Fibroblast of lung (primary cell): ENCODE measurements around the gene PRCC. TPM values are rescaled to one million over a fixed set of nuclear protein-coding genes. Genes with fewer than 3 reads are reported as not detected.

Experiments
- DNase-seq, 2 donors: peaks; one replicate each; pipeline versions ENCODE4 v3.0.0 to v3.0.0-alpha.2; 2010; ENCODE audit warnings: low read depth in 2 of 2
- H2AFZ ChIP-seq: 2 replicates; pipeline ENCODE4 v1.5.1; 2012; ENCODE audit warnings: low read length, control low read depth, inconsistent platforms
- H3K27ac ChIP-seq: 2 replicates; pipeline ENCODE4 v1.5.1; 2011; ENCODE audit warnings: low read length, control low read depth; ENCODE audit not compliant: insufficient read depth
- H3K27me3 ChIP-seq: 2 replicates; pipeline ENCODE4 v1.5.1; 2011; ENCODE audit warnings: mild to moderate bottlenecking, low read length; ENCODE audit not compliant: control insufficient read depth, insufficient read depth
- H3K36me3 ChIP-seq: 2 replicates; pipeline ENCODE4 v1.5.1; 2011; ENCODE audit warnings: low read length; ENCODE audit not compliant: control insufficient read depth, insufficient read depth
- H3K4me1 ChIP-seq: 2 replicates; pipeline ENCODE4 v1.5.1; 2011; ENCODE audit warnings: low read length; ENCODE audit not compliant: control insufficient read depth, insufficient read depth; ENCODE audit errors: extremely low read depth
- H3K4me2 ChIP-seq: 2 replicates; pipeline ENCODE4 v1.5.1; 2011; ENCODE audit warnings: low read length, control low read depth; ENCODE audit not compliant: insufficient read depth; ENCODE audit errors: extremely low read depth
- H3K4me3 ChIP-seq, 4 experiments: fragments of 200-600 bp in 1 of 4; sonication (generic) in 1 of 4; replicated peaks in 1 of 4; 2 replicates each; pipeline ENCODE4 v1.5.1; 2011 to 2016; ENCODE audit warnings: low read length in 4 of 4, low read depth in 3 of 4, mild to moderate bottlenecking in 3 of 4, control low read depth in 2 of 4, inconsistent platforms in 1 of 4, mixed read lengths in 1 of 4; ENCODE audit not compliant: insufficient read depth in 1 of 4; ENCODE audit errors: control extremely low read depth in 1 of 4
- H3K79me2 ChIP-seq: 2 replicates; pipeline ENCODE4 v1.5.1; 2012; ENCODE audit warnings: mild to moderate bottlenecking, low read length, inconsistent platforms; ENCODE audit not compliant: control insufficient read depth, insufficient read depth
- H3K9ac ChIP-seq: 2 replicates; pipeline ENCODE4 v1.5.1; 2011; ENCODE audit warnings: mild to moderate bottlenecking, low read length, control low read depth; ENCODE audit not compliant: insufficient read depth
- H3K9me3 ChIP-seq: 2 replicates; pipeline ENCODE4 v1.5.1; 2012; ENCODE audit warnings: low read depth, low read length; ENCODE audit not compliant: control insufficient read depth, insufficient read depth
- H4K20me1 ChIP-seq: 2 replicates; pipeline ENCODE4 v1.5.1; 2011; ENCODE audit warnings: low read length; ENCODE audit not compliant: control insufficient read depth, insufficient read depth; ENCODE audit errors: extremely low read depth
- CTCF ChIP-seq, 2 donors: IDR thresholded peaks in 1 of 2; conservative IDR thresholded peaks in 1 of 2; 1 replicate in 1 of 2; 2 replicates in 1 of 2; pipeline ENCODE4 v1.5.1; 2011 to 2012; ENCODE audit warnings: low read length in 2 of 2, control low read depth in 1 of 2, inconsistent platforms in 1 of 2, low read depth in 1 of 2, mild to moderate bottlenecking in 1 of 2
- EZH2 ChIP-seq: IDR thresholded peaks from 2 replicates; pipeline ENCODE4 v1.5.1; 2012; ENCODE audit warnings: low read length, control low read depth, mild to moderate bottlenecking; ENCODE audit errors: missing control alignments
- polyA plus RNA-seq, 2 donors: library from polyadenylated mRNA; depleted of rRNA in 1 of 2; stranded (reverse) in 1 of 2; unstranded in 1 of 2; fragments of >200 nt; gene quantifications; 2 replicates each; pipeline ENCODE4 v1.2.1, GENCODE V29; 2011 to 2012; ENCODE audit warnings: missing spikeins in 1 of 2
- total RNA-seq: library from RNA; depleted of rRNA; stranded (reverse); fragments of >200 nt; gene quantifications from 2 replicates; pipeline ENCODE4 v1.2.1, GENCODE V29; 2014

The PRCC gene
- total and polyA plus RNA-seq, 2 donors (not counting 1 experiment from before 2014, with no cell fraction given), result 13.2 to 52.0 TPM

- H3K9ac ChIP-seq, result no peak overlapping the region
- H3K27ac ChIP-seq, result no peak overlapping the region
- H3K4me2 ChIP-seq, result no peak overlapping the region
- no peak overlapping the region for H3K4me3 ChIP-seq
- no peaks in the 10 kb centered on the region for H3K36me3 ChIP-seq
- DNase-seq, result no peak
- H4K20me1 ChIP-seq, result no peaks in the 10 kb centered on the region
- H3K4me1 ChIP-seq, result peaks cover 16% of the 10 kb centered on the region
- TF ChIP-seq EZH2 (no peak), CTCF (conservative IDR thresholded peaks at IDR 0.05 in 1 of 2, IDR thresholded peaks at IDR 0.05 in 1 of 2; ENCODE audit: low read depth in 1 of 2, low read length in 2 of 2) (no peak)
- no peak overlapping the region for H2AFZ ChIP-seq
- no peaks in the 10 kb centered on the region for H3K9me3 ChIP-seq
- H3K79me2 ChIP-seq, result no peaks in the 10 kb centered on the region
- peaks cover 5% of the 10 kb centered on the region for H3K27me3 ChIP-seq
Measured at GRCh38 chr1:156812293-156812990, 45.1 kb downstream of the PRCC start.

GRCh38 chr1:156813298-156813697 is 46.0 kb downstream of the PRCC start:
- H3K9ac ChIP-seq, result peak overlapping the region; percentile 16

More at GRCh38 chr1:156813298-156813697, 46.0 kb downstream of the PRCC start:
- Histone ChIP-seq H3K27me3 (peaks cover 5% of the 10 kb centered on the region), H3K79me2 (no peaks in the 10 kb centered on the region), H3K4me2 (peak overlapping the region; percentile 68), H3K36me3 (no peaks in the 10 kb centered on the region), H3K4me1 (peaks cover 16% of the 10 kb centered on the region), H4K20me1 (no peaks in the 10 kb centered on the region), H3K27ac (no peak overlapping the region), H3K9me3 (no peaks in the 10 kb centered on the region), H3K4me3 (peak overlapping the region in 2 of 4 experiments; percentile 22 to 35), H2AFZ (peak overlapping the region; percentile 55)
- no peak for DNase-seq
- TF ChIP-seq CTCF (conservative IDR thresholded peaks at IDR 0.05 in 1 of 2, IDR thresholded peaks at IDR 0.05 in 1 of 2; ENCODE audit: low read depth in 1 of 2, low read length in 2 of 2) (no peak), EZH2 (no peak)
